PC-3 (cell line): Measurements from ENCODE around the gene TCL1B.

Experiments
- EZH2 ChIP-seq: fragments of 300-600 bp; sonication (generic); IDR thresholded peaks from one replicate; pipeline ENCODE4 v1.6.1; 2017; ENCODE audit warnings: antibody characterized with exemption, mild to moderate bottlenecking, low read length; ENCODE audit not compliant: unreplicated experiment
- TF ChIP-seq, protein P1 (sequence below): fragments of 300-600 bp; sonication (generic); conservative IDR thresholded peaks from 2 replicates; pipeline ENCODE4 v1.5.1; 2017; ENCODE audit warnings: antibody characterized with exemption, low read depth, mild to moderate bottlenecking, low read length

DNA sequence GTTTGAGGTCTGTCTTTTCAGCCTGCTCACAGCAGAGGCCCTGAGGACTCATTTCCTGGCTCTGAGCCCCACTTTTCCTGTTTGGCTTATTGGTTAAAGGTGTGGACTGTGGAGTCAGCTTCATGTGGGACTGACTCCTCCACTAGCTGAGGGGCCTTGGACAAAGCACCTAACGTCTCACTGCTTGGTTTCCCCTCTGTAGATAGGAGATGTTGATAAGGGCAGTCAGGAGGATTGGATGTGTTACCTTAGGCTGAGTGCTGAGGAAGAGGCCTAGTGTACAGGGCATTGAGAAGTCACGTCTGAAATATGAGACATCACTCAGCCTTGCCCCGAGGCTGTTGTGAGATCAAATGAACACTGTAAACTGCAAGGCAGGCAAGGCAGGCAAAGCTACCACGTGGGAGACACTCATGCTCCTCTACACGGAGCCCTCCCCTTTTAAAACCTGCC lies 54.8 kb downstream of the TCL1B start:
- TF ChIP-seq, protein P1, sequence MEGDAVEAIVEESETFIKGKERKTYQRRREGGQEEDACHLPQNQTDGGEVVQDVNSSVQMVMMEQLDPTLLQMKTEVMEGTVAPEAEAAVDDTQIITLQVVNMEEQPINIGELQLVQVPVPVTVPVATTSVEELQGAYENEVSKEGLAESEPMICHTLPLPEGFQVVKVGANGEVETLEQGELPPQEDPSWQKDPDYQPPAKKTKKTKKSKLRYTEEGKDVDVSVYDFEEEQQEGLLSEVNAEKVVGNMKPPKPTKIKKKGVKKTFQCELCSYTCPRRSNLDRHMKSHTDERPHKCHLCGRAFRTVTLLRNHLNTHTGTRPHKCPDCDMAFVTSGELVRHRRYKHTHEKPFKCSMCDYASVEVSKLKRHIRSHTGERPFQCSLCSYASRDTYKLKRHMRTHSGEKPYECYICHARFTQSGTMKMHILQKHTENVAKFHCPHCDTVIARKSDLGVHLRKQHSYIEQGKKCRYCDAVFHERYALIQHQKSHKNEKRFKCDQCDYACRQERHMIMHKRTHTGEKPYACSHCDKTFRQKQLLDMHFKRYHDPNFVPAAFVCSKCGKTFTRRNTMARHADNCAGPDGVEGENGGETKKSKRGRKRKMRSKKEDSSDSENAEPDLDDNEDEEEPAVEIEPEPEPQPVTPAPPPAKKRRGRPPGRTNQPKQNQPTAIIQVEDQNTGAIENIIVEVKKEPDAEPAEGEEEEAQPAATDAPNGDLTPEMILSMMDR, result no peak
- TF ChIP-seq EZH2, result no peak
